ENCODE measurements around the gene CATSPER3.

CATSPER3 gene

DNA sequence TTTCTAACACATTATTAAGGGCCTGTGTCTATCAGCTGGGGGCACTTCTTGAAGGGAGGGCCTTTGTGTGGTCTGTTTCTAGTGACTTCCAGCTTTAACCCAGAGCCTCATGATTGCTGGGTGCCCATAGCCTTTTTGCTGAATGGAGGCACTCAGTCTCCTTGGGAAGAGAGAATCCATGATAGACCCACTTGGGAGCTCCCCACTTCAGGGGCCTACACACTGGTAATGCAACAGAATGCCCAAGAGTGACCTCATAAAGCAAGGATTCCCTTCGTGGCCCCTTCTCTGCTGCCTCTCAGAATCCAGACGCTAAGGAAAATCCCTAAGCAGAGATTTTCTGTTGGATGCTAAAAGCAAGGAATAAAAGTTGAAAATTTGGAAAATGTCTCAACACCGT, at the start of gene CATSPER3:
TSS of gene CATSPER3 (plus strand) at position 301 of the 400 bp plus-strand sequence. CDS start at position 386, 85 bp downstream.
- DNase-seq (ENCODE audit: low spot score) = no peak

DNA sequence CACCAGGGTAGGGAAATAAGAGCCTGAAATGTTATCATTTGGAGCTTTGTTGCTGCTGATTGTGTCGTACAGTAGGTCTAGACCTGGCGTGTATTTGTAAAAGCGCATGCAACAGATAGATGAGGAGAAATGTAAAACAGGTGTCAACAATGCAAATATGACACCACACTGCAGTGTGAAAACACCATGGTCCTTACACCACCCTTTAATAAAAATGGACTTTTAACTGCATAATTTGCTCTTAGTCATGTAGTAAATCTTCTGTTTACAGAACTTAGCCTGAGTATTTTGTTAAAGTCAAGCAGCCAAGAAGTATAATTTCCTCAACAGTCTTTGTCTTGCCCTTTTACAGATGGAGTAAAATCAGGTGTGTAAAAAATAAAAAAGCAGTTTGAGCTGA, 48.8 kb upstream of the CATSPER3 start:
- no peak for DNase-seq (ENCODE audit: low spot score)

DNA sequence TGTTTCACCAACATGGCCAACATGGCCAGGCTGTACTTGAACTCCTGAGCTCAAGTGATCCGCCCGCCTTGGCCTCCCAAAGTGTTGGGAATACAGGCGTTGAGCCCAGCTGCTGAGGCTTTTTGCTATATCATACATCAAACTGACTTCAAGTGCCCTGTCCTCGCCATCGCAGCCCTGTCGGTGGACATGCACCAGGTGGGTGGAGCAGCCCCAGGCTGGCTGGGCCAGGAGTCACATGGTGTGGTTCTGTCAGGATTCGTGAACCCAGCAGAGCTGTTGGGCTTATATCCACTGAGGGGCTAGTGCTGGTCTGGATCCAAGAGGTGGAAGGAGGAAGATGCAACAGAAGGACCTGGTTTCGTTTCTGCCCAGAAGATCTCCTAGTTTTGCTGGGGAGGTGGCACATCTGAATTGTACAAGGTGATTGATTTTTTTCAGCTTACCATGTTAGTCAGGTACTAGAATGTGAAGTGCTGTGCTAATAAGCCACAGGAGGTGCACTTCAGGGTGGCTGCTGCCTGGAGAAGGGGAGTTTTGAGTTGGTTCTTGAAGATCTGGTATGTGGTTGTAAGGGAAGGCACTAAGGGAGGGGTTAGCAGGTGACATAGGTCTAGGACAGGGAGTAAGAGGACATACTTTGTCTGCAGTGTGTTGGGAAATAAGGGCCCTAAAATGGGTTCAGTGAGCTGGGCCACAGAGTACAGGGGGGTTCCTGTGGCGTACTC, 46.7 kb upstream of the CATSPER3 start:
- no peak for DNase-seq (ENCODE audit: low spot score)

- DNase-seq (ENCODE audit: low spot score) = no peak
Observed at GRCh38 chr5:134932508-134932907, 35.2 kb upstream of the CATSPER3 start.

- DNase-seq (ENCODE audit: low spot score) = no peak
Observed at GRCh38 chr5:134934202-134934601, 33.5 kb upstream of the CATSPER3 start.

DNA sequence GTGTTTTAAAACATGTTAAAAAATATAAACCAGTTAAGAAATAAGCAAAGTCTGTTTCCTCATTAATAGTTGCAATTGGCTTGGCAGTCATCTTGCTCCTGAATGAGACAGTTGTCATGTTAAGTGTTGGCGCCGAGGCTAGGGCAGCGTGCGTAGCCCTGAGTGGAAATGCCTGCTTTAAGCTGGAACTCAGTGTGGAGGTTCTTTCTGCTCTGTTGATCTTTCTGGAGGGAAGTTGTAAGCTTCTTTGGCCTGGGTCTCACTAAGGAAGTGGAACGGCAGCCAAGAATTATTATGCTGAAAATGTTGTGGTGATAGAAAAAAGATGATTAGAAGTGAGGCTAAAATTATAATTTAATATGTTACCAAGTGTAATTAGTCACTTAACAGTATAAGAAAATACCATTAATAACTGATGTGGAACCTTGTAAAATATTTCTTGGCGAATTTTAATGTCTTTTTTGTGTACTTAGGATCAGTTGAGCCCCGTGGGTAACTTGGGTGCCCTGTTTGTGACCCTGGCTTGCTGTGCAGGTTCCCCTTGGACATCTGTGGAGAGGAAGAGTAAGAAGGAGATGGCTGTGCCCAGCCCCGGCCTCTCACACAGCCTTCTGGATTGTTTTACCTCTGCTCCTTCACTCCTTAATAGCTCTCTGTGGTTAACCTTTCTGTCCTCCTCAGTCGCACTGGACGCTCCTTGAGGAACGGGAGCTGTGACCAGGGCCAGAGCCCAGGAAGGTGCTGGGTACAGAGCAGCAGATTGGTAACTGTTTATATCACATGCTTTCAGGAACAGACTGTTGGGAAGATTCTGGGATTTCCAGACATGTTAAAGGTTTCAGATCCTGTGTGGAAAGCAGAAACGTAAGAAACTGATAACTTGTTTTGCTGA, 31.8 kb upstream of the CATSPER3 start:
- DNase-seq (ENCODE audit: low spot score) = no peak

DNA sequence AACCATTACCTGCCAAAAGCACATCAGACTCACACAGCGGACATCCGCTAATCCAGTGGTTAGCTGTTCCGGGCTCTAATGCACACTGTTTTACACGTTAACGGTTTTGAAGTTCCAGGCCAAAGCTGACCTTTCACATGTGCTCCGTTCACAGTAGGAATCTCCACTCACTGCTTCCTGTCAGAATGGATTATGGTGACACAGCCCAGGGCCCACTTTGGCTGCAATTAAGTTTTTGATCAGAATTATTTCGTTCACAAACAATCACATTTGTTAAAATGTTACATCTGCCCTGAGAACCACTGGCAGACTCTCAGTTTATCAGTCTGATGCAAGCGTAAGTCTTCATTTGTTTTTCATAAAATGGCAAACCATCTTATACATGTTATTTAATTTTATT, 30.2 kb upstream of the CATSPER3 start:
- no peak for DNase-seq (ENCODE audit: low spot score)

- no peak for DNase-seq (ENCODE audit: low spot score)
Observed at GRCh38 chr5:134938030-134938429, 29.7 kb upstream of the CATSPER3 start.

- no peak for DNase-seq (ENCODE audit: low spot score)
Observed at GRCh38 chr5:134939500-134939899, 28.2 kb upstream of the CATSPER3 start.

GRCh38 chr5:134943547-134943946, 24.2 kb upstream of the CATSPER3 start:
- no peak for DNase-seq (ENCODE audit: low spot score)

- no peak for DNase-seq (ENCODE audit: low spot score)
Observed at GRCh38 chr5:134944630-134945029, 23.1 kb upstream of the CATSPER3 start.

DNA sequence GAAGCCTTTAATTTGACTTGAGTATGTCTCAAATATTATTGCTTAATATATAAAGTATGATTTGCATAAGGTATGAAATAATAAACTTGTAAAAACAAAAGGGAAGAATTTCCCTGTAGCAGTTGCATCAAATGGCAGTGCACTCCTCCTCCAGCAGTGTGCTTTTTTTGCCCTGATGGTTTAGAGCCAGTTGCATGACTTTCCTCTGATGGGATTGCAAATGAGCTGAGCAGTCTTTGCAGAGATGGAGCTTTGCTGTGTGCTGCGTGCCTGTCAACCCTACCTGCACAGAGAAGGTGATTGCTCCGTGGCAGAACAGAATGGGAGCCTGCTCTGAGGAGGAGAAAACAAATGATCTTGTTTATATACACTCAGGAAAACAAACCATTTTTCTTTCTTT, 22.7 kb upstream of the CATSPER3 start:
- DNase-seq (ENCODE audit: low spot score) = no peak

DNA sequence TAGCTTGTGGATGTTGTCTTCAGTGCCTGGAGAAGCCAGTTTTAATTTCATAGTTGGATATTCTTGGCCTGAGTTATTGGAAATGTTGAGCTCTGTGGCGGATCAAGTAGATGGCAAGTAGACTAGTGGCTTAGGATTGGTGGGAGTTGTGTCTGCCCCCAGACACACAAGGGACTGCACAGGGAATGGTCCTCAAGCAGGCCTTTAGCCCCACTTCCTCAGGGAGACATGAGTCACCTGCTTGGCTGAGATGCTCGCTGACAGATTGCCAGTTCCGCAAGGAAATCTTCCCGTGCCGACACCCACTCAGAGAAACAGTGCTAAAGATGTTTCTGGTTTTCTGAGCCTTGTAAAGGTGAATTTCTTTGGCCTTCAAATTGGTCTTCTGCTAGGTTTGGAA, 18.8 kb upstream of the CATSPER3 start:
- DNase-seq (ENCODE audit: low spot score) = no peak

DNA sequence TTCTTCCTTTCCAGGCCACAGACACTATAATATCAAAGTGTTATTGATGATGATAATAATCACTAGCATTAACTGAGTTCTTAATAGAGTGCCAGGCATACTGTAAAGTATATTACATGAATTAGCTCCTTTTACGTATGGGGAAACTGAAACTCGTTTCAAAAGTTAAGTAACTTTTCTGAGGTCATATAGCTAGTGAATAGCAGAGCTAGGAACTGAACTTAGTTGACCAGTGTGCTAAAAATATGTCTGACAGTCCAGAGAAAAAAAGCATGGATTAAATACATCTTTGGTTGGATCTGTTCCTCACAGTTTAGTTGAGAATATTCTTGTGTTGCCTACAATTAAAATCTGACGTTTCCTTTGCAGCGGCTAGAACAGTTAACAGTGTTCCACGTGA, 18.4 kb upstream of the CATSPER3 start:
- no peak for DNase-seq (ENCODE audit: low spot score)

DNA sequence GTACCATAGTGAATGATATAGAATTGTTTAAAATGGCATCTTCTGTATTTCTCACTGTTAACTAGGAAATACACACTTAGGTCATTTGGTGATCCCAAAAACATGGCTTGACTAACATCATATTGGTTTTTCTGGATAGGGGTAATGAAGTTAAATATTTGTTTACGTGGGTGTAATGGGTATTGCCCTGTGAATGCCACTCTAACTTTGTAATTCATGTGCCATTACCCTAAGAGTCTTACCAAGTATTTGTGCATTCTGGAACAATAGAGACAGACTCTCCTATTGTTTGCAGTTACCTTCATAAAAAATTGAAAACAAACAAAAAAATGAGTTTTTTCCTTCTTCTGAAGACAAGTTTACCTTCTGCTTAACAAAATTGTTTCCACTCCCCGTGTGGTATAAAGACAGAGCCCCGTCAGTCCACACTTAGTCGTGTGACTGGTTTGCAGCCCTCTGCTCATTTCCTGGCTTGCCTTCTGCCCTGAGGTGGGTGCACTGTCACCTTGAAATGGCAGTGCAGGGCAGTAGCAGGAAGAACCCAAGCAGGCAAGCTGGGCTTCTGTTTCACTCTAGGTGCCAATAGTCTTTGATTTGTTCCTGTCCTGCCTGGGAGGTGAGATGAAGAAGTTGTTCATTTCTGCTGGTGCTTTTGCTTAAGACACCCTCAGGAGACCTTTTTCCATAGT, 9.6 kb upstream of the CATSPER3 start:
- DNase-seq (ENCODE audit: low spot score) = no peak

- peak; percentile 34 for DNase-seq (ENCODE audit: low spot score)
Observed at GRCh38 chr5:134958755-134959154, 9.0 kb upstream of the CATSPER3 start.

GRCh38 chr5:134963098-134963497, 4.6 kb upstream of the CATSPER3 start:
- DNase-seq (ENCODE audit: low spot score) = no peak

- DNase-seq (ENCODE audit: low spot score) = no peak
Observed at GRCh38 chr5:134964359-134965270, 3.1 kb upstream of the CATSPER3 start.

- no peak for DNase-seq (ENCODE audit: low spot score)
Observed at GRCh38 chr5:134965271-134965825, 2.4 kb upstream of the CATSPER3 start.

DNA sequence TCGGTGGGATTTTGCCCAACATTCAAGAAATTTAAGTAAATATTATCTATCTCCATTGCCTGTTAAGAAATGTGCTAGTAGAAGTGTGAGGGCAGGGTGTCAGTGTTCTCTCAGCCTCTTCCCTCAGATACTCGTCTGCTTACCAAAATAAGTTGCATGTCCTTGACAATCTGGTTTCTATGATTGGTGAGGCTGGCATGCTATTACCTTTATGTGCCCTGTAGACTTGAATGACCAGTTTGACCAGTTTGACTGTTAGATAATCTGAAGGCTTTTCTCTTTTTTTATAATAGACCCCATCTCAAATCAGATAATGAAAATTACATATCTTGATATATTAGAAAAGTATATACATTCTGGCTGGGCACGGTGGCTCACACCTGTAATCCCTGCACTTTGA, 348 bp downstream of the CATSPER3 start:
- no peak for DNase-seq (ENCODE audit: low spot score)

GRCh38 chr5:134969166-134969565, 1.5 kb downstream of the CATSPER3 start:
- no peak for DNase-seq (ENCODE audit: low spot score)

All from HuH-7.5 (cell line).